ENCODE data around the gene QKI. TPM values are rescaled to one million over a fixed set of nuclear protein-coding genes. Genes with fewer than 3 reads are reported as not detected.

QKI gene
- total and polyA plus RNA-seq, 2 of the 8 experiments (the other 6 are each of a cell fraction or from before 2014, with no cell fraction given): 181 to 183 TPM

DNA sequence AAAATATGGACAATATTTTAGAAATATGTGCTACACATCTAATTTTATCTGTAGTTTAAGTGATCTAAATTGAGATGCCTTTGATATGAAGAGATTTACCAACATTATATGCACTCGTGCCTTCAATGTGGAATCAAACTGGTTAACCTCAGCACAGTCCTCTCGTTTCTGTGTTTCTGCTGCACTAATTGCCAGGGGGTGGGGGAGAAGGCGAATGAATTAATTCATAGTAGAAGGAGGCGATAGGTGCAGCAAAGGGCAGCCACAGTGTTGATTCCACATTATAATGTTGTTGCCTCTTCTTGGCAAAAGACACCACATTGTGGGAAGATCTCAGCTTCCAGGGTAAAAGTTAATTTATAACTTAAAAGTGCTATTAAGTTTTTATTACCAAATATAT is 161.6 kb downstream of the QKI start:
- H3K27ac ChIP-seq (ENCODE audit: low read depth, low read length): no peak overlapping the region
- ChIA-PET CTCF (ENCODE audit: partially characterized antibody) (interaction anchor here (0.6 kb wide), 1 partner anchor 388 kb away, joined by 3 read pairs; no protein-coding TSS in a partner anchor), POLR2A (ENCODE audit: partially characterized antibody) (no interaction called here)
- H4K20me1 ChIP-seq (replicated peaks in 1 of 2; ENCODE audit: control insufficient read depth in 1 of 2, insufficient read depth in 2 of 2, low read length in 2 of 2): no peaks in the 10 kb centered on the region
- no peak overlapping the region for H3K14ac ChIP-seq (ENCODE audit: insufficient read length)
- H3K9ac ChIP-seq (replicated peaks in 1 of 4; ENCODE audit: extremely low read depth in 1 of 4, low read depth in 3 of 4, low read length in 3 of 4): no peak overlapping the region
- no peaks in the 10 kb centered on the region for H3K9me3 ChIP-seq (ENCODE audit: insufficient read depth in 2 of 2, low read depth in 1 of 2, low read length in 1 of 2)
- H3K56ac ChIP-seq (replicated peaks; ENCODE audit: insufficient read length, low read depth, low read length): no peak overlapping the region
- DNase-seq (ENCODE audit: low read depth in 1 of 2, low spot score in 2 of 2): no peak
- no peak overlapping the region for H3K18ac ChIP-seq (ENCODE audit: extremely low read depth, low read length)
- H4K91ac ChIP-seq (replicated peaks; ENCODE audit: insufficient read length, low read length): no peak overlapping the region
- H4K8ac ChIP-seq (ENCODE audit: extremely low read depth, insufficient read depth, low read length): no peak overlapping the region
- H2BK12ac ChIP-seq (ENCODE audit: low read depth, low read length): no peak overlapping the region
- H2BK15ac ChIP-seq (ENCODE audit: low read length): no peak overlapping the region
- no peaks in the 10 kb centered on the region for H3K23me2 ChIP-seq (ENCODE audit: low read depth, low read length)
- H3K79me2 ChIP-seq (ENCODE audit: control insufficient read depth in 1 of 2, insufficient read depth in 2 of 2, low read length in 2 of 2): 0 out of 4 replicates have a peak, but pooled peaks cover 0 to 2% of the 10 kb centered on the region in 2 experiments
- no peak overlapping the region for H3K4me3 ChIP-seq (ENCODE audit: extremely low read depth in 1 of 4, insufficient read depth in 2 of 4, low read depth in 3 of 4, low read length in 4 of 4)
- no peak overlapping the region for H2BK20ac ChIP-seq (ENCODE audit: low read length)
- no peak overlapping the region for H3K4ac ChIP-seq (replicated peaks; ENCODE audit: insufficient read length, low read depth, low read length)
- no peaks in the 10 kb centered on the region; the same call in 1 of the 2 replicates for H3K79me1 ChIP-seq (ENCODE audit: low read depth, low read length)
- 79% methylated on average over 4 of the region's 4 CpGs; no CpG with 5 or more reads in 1 of the 2 experiments for WGBS, 2 experiments (ENCODE audit: extremely low coverage in 1 of 2, insufficient coverage in 1 of 2, insufficient read length in 1 of 2, insufficient replicate concordance in 2 of 2, low coverage in 1 of 2, low lambda C conversion rate in 2 of 2, missing lambda C conversion rate in 1 of 2)
- no peak overlapping the region for H3K23ac ChIP-seq (ENCODE audit: insufficient read length)
- FAIRE-seq: no peak
- H3K4me2 ChIP-seq (ENCODE audit: insufficient read depth in 1 of 2, low read depth in 2 of 2, low read length in 2 of 2): no peak overlapping the region
- no peak overlapping the region for H2BK5ac ChIP-seq (ENCODE audit: low read depth, low read length)
- H2AK5ac ChIP-seq (ENCODE audit: low read depth, low read length): no peak overlapping the region
- TF ChIP-seq EGR1 (IDR thresholded peaks at IDR 0.05; ENCODE audit: borderline replicate concordance, low read depth, low read length) (no peak), CEBPB (IDR thresholded peaks at IDR 0.05; ENCODE audit: low read depth, low read length) (no peak), GABPA (IDR thresholded peaks at IDR 0.05; ENCODE audit: borderline replicate concordance, insufficient read depth, low read length) (no peak), TEAD4 (IDR thresholded peaks at IDR 0.05; ENCODE audit: low read depth, low read length) (no peak), CHD2 (IDR thresholded peaks at IDR 0.05; ENCODE audit: low read length) (no peak), ZNF274 (IDR thresholded peaks at IDR 0.05; ENCODE audit: borderline replicate concordance, extremely low read depth, low read length) (no peak), SIN3A (conservative IDR thresholded peaks at IDR 0.05 in 1 of 2, IDR thresholded peaks at IDR 0.05 in 1 of 2; ENCODE audit: low read depth in 1 of 2, low read length in 2 of 2) (no peak), CREB1 (IDR thresholded peaks at IDR 0.05) (no peak), KDM5A (IDR thresholded peaks at IDR 0.05; ENCODE audit: low read length) (no peak), SIX5 (IDR thresholded peaks at IDR 0.05; ENCODE audit: low read depth, low read length) (no peak)
- TF ChIP-seq, protein P1, sequence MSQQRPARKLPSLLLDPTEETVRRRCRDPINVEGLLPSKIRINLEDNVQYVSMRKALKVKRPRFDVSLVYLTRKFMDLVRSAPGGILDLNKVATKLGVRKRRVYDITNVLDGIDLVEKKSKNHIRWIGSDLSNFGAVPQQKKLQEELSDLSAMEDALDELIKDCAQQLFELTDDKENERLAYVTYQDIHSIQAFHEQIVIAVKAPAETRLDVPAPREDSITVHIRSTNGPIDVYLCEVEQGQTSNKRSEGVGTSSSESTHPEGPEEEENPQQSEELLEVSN (IDR thresholded peaks at IDR 0.05): no peak
- TF ChIP-seq, protein P2, sequence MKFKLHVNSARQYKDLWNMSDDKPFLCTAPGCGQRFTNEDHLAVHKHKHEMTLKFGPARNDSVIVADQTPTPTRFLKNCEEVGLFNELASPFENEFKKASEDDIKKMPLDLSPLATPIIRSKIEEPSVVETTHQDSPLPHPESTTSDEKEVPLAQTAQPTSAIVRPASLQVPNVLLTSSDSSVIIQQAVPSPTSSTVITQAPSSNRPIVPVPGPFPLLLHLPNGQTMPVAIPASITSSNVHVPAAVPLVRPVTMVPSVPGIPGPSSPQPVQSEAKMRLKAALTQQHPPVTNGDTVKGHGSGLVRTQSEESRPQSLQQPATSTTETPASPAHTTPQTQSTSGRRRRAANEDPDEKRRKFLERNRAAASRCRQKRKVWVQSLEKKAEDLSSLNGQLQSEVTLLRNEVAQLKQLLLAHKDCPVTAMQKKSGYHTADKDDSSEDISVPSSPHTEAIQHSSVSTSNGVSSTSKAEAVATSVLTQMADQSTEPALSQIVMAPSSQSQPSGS (IDR thresholded peaks at IDR 0.05; ENCODE audit: low read length): no peak
- peaks cover 3 to 20% (median 7%) of the 10 kb centered on the region in 4 experiments; a peak in 6 of 7 replicates for H3K4me1 ChIP-seq (replicated peaks in 1 of 4; ENCODE audit: control insufficient read depth in 3 of 4, insufficient read depth in 4 of 4, low read length in 3 of 4)
- H2BK120ac ChIP-seq (replicated peaks; ENCODE audit: low read depth, low read length): no peak overlapping the region
- H2AFZ ChIP-seq (ENCODE audit: low read length): no peak overlapping the region
- H3K27me3 ChIP-seq (replicated peaks in 1 of 4; ENCODE audit: control insufficient read depth in 3 of 4, extremely low read depth in 1 of 4, insufficient read depth in 3 of 4, low read length in 3 of 4): no peaks in the 10 kb centered on the region
- H3K36me3 ChIP-seq (ENCODE audit: control insufficient read depth in 2 of 4, insufficient read depth in 4 of 4, low read length in 3 of 4): peaks cover 0 to 3% (median 0%) of the 10 kb centered on the region in 4 experiments; a peak in 1 of 8 replicates
- H4K5ac ChIP-seq (ENCODE audit: insufficient read length, low read depth, low read length): no peak overlapping the region
